ENCODE data around the gene CCNJL.

Gene CCNJL

DNA sequence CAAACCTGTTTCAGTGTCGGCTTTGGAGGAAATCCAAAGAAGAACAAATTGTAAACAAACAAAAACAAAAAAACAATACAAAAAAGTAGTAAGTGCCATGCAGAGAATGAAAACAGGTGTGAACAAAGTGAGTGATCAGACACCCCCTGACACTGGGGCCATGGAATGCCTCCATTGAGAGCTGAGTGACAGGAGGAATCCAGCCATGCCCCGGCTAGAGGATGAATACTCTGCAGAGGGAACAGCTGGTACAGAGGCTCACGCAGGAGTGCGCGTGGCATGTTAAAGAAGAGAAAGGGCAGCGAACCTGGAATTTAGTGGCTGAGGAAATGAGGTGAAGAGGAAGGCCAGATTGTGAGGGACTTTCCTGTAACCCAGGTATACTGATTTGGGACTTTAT lies 15.5 kb upstream of the CCNJL start:
- no peak for TF ChIP-seq FOXK2 (IDR thresholded peaks at IDR 0.05)
- TF ChIP-seq FOXA1 (IDR thresholded peaks at IDR 0.05), result no peak
- TF ChIP-seq CTBP1 (IDR thresholded peaks at IDR 0.05; ENCODE audit: borderline replicate concordance), result no peak
- no peak for TF ChIP-seq SUZ12 (IDR thresholded peaks at IDR 0.05)
- TF ChIP-seq FOXM1 (IDR thresholded peaks at IDR 0.05; ENCODE audit: borderline replicate concordance), result no peak
- TF ChIP-seq ELF4 (IDR thresholded peaks at IDR 0.05), result no peak
- TF ChIP-seq, protein P1, sequence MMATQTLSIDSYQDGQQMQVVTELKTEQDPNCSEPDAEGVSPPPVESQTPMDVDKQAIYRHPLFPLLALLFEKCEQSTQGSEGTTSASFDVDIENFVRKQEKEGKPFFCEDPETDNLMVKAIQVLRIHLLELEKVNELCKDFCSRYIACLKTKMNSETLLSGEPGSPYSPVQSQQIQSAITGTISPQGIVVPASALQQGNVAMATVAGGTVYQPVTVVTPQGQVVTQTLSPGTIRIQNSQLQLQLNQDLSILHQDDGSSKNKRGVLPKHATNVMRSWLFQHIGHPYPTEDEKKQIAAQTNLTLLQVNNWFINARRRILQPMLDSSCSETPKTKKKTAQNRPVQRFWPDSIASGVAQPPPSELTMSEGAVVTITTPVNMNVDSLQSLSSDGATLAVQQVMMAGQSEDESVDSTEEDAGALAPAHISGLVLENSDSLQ (IDR thresholded peaks at IDR 0.05), result no peak
- no peak for TF ChIP-seq HDGF (IDR thresholded peaks at IDR 0.05; ENCODE audit: borderline replicate concordance)
- TF ChIP-seq ARNT (IDR thresholded peaks at IDR 0.05), result no peak
- TF ChIP-seq ZNF384 (IDR thresholded peaks at IDR 0.05), result no peak
- TF ChIP-seq LEF1 (IDR thresholded peaks at IDR 0.05; ENCODE audit: borderline replicate concordance), result no peak
- TF ChIP-seq NFRKB (IDR thresholded peaks at IDR 0.05), result no peak
- no peak for TF ChIP-seq L3MBTL2 (conservative IDR thresholded peaks at IDR 0.05)
- no peak for TF ChIP-seq SP1 (IDR thresholded peaks at IDR 0.05)
- no peak for TF ChIP-seq BHLHE40 (IDR thresholded peaks at IDR 0.05; ENCODE audit: borderline replicate concordance)
- no peak for TF ChIP-seq TARDBP (IDR thresholded peaks at IDR 0.05)
- CTCF ChIA-PET, result interaction anchor here (0.7 kb wide), 2 partner anchors 82 to 138 kb away, joined by 3 read pairs; no protein-coding TSS in a partner anchor
- POLR2A ChIA-PET, result no interaction called here
- no peak for DNase-seq (ENCODE audit: extremely low spot score)

DNA sequence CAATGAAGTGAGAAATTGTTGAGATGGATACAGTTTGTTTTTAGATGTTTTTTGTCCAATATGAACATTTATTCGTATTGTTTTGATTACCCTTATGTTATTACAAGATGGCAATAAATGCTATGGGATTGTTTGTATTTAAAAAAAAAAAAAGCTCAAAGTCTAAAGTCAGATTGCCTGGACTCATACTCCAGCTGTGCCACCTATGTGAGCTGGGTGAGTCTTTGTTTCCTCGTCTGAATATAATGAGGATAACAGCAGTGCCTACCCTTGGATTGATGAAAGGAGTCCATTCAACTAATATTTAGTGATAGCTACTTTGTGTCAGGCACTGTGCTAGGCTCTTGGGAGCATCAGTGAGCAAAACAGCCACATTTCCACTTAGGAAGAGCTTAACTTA lies 14.6 kb upstream of the CCNJL start:
- POLR2A ChIA-PET, result no interaction called here
- TF ChIP-seq SP1 (IDR thresholded peaks at IDR 0.05) (no peak), NFRKB (IDR thresholded peaks at IDR 0.05) (no peak), BHLHE40 (IDR thresholded peaks at IDR 0.05; ENCODE audit: borderline replicate concordance) (no peak), ELF4 (IDR thresholded peaks at IDR 0.05) (no peak), SUZ12 (IDR thresholded peaks at IDR 0.05) (no peak), FOXK2 (IDR thresholded peaks at IDR 0.05) (no peak), CTBP1 (IDR thresholded peaks at IDR 0.05; ENCODE audit: borderline replicate concordance) (no peak), L3MBTL2 (conservative IDR thresholded peaks at IDR 0.05) (no peak), LEF1 (IDR thresholded peaks at IDR 0.05; ENCODE audit: borderline replicate concordance) (no peak), TARDBP (IDR thresholded peaks at IDR 0.05) (no peak), FOXA1 (IDR thresholded peaks at IDR 0.05) (no peak), ZNF384 (IDR thresholded peaks at IDR 0.05) (no peak), FOXM1 (IDR thresholded peaks at IDR 0.05; ENCODE audit: borderline replicate concordance) (no peak), ARNT (IDR thresholded peaks at IDR 0.05) (no peak), HDGF (IDR thresholded peaks at IDR 0.05; ENCODE audit: borderline replicate concordance) (no peak)
- TF ChIP-seq, protein P1 (IDR thresholded peaks at IDR 0.05), result no peak
- CTCF ChIA-PET, result interaction anchor here (0.6 kb wide), 2 partner anchors 11 to 13 kb away, joined by 3 to 4 read pairs; no protein-coding TSS in a partner anchor
- DNase-seq (ENCODE audit: extremely low spot score), result no peak

DNA sequence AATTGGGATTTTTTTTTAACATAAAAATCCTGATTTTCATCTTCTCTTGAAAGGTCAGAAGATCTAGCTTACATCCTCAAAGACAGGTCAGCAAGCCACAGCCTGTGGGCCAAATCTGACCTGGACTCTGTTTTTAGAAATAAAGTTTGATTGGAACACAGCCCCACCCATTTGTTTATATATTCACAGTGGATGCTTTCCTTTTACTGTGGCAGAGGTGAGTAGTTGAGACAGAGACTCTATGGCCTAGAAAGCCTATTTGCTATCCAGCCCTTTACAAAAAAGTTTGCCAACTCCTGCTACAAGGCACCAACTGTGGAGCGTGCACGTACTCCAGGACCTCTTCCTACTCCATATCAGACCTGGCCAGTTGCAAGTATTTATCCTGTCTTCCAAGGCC lies 13.4 kb upstream of the CCNJL start:
- DNase-seq (ENCODE audit: extremely low spot score), result no peak
- no peak for TF ChIP-seq ZNF384 (IDR thresholded peaks at IDR 0.05)
- no peak for TF ChIP-seq L3MBTL2 (conservative IDR thresholded peaks at IDR 0.05)
- no peak for TF ChIP-seq BHLHE40 (IDR thresholded peaks at IDR 0.05; ENCODE audit: borderline replicate concordance)
- TF ChIP-seq SP1 (IDR thresholded peaks at IDR 0.05), result no peak
- TF ChIP-seq SUZ12 (IDR thresholded peaks at IDR 0.05), result no peak
- TF ChIP-seq FOXK2 (IDR thresholded peaks at IDR 0.05), result no peak
- TF ChIP-seq LEF1 (IDR thresholded peaks at IDR 0.05; ENCODE audit: borderline replicate concordance), result no peak
- no peak for TF ChIP-seq TARDBP (IDR thresholded peaks at IDR 0.05)
- no peak for TF ChIP-seq CTBP1 (IDR thresholded peaks at IDR 0.05; ENCODE audit: borderline replicate concordance)
- TF ChIP-seq NFRKB (IDR thresholded peaks at IDR 0.05), result no peak
- no peak for TF ChIP-seq ELF4 (IDR thresholded peaks at IDR 0.05)
- TF ChIP-seq, protein P1 (IDR thresholded peaks at IDR 0.05), result no peak
- TF ChIP-seq HDGF (IDR thresholded peaks at IDR 0.05; ENCODE audit: borderline replicate concordance), result no peak
- no peak for TF ChIP-seq ARNT (IDR thresholded peaks at IDR 0.05)
- no peak for TF ChIP-seq FOXM1 (IDR thresholded peaks at IDR 0.05; ENCODE audit: borderline replicate concordance)
- ChIA-PET CTCF (no interaction called here), POLR2A (no interaction called here)

GRCh38 chr5:160324886-160325285 lies 12.5 kb upstream of the CCNJL start:
- TF ChIP-seq NFRKB (IDR thresholded peaks at IDR 0.05), result no peak
- TF ChIP-seq ZNF384 (IDR thresholded peaks at IDR 0.05), result no peak
- TF ChIP-seq FOXA1 (IDR thresholded peaks at IDR 0.05), result no peak
- no peak for TF ChIP-seq L3MBTL2 (conservative IDR thresholded peaks at IDR 0.05)
- no peak for TF ChIP-seq SUZ12 (IDR thresholded peaks at IDR 0.05)
- TF ChIP-seq FOXM1 (IDR thresholded peaks at IDR 0.05; ENCODE audit: borderline replicate concordance), result no peak
- TF ChIP-seq LEF1 (IDR thresholded peaks at IDR 0.05; ENCODE audit: borderline replicate concordance), result no peak
- TF ChIP-seq SP1 (IDR thresholded peaks at IDR 0.05), result no peak
- TF ChIP-seq HDGF (IDR thresholded peaks at IDR 0.05; ENCODE audit: borderline replicate concordance), result no peak
- ChIA-PET POLR2A (no interaction called here), CTCF (no interaction called here)
- DNase-seq (ENCODE audit: extremely low spot score), result no peak

- TF ChIP-seq FOXM1 (IDR thresholded peaks at IDR 0.05; ENCODE audit: borderline replicate concordance) (no peak), FOXK2 (IDR thresholded peaks at IDR 0.05) (no peak), ZNF384 (IDR thresholded peaks at IDR 0.05) (no peak), TARDBP (IDR thresholded peaks at IDR 0.05) (no peak)
- ChIA-PET POLR2A (no interaction called here), CTCF (interaction anchor here (0.9 kb wide), 1 partner anchor 73 kb away, joined by 3 read pairs; no protein-coding TSS in a partner anchor)
- no peak for DNase-seq (ENCODE audit: extremely low spot score)
Observed at GRCh38 chr5:160318409-160318808, 6.0 kb upstream of the CCNJL start.

- ChIA-PET POLR2A (no interaction called here), CTCF (no interaction called here)
- DNase-seq (ENCODE audit: extremely low spot score), result no peak
- TF ChIP-seq SP1 (IDR thresholded peaks at IDR 0.05) (no peak), L3MBTL2 (conservative IDR thresholded peaks at IDR 0.05) (no peak), ELF4 (IDR thresholded peaks at IDR 0.05) (no peak), SUZ12 (IDR thresholded peaks at IDR 0.05) (no peak)
Observed at GRCh38 chr5:160317434-160317833, 5.1 kb upstream of the CCNJL start.

Measured in HEK293T (cell line).